ENCODE measurements around the gene SLC38A8.

Gene SLC38A8

DNA sequence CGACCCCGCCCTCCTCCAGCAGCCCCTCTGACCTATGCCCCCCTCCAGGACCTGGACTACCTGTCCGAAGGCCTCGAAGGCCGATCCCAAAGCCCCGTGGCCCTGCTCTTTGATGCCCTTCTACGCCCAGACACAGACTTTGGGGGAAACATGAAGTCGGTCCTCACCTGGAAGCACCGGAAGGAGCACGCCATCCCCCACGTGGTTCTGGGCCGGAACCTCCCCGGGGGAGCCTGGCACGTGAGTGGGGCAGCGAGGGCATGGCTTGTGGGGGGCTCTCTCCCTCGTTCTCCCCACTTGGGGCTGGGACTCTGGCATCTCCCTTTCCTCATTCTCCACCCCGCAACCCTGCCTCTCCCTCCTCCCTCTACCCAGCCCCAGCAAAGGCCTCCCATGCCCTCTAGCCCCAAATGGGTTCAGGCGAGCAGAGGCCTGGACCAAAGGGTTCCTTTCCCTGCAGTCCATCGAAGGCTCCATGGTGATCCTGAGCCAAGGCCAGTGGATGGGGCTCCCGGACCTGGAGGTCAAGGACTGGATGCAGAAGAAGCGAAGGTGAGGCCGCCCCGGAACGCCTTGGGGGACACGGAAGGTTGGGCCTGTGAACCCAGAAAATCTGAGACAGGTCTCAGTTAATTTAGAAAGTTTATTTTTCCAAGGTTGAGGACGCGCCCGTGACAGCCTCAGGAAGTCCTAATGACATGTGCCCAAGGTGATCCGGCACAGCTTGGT lies 81.9 kb downstream of the SLC38A8 start:
- H3K4me3 ChIP-seq (ENCODE audit: low read depth, low read length): no peak overlapping the region
- TF ChIP-seq, protein P1, sequence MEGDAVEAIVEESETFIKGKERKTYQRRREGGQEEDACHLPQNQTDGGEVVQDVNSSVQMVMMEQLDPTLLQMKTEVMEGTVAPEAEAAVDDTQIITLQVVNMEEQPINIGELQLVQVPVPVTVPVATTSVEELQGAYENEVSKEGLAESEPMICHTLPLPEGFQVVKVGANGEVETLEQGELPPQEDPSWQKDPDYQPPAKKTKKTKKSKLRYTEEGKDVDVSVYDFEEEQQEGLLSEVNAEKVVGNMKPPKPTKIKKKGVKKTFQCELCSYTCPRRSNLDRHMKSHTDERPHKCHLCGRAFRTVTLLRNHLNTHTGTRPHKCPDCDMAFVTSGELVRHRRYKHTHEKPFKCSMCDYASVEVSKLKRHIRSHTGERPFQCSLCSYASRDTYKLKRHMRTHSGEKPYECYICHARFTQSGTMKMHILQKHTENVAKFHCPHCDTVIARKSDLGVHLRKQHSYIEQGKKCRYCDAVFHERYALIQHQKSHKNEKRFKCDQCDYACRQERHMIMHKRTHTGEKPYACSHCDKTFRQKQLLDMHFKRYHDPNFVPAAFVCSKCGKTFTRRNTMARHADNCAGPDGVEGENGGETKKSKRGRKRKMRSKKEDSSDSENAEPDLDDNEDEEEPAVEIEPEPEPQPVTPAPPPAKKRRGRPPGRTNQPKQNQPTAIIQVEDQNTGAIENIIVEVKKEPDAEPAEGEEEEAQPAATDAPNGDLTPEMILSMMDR (IDR thresholded peaks at IDR 0.05; ENCODE audit: control insufficient read depth, extremely low read depth, insufficient read depth): no peak

More for the DNA sequence above, 81.9 kb downstream of the SLC38A8 start:
- no peak for DNase-seq (ENCODE audit: low read depth)
